Activated T-helper 2 cell treated with anti-CD3 and anti-CD28 coated beads, Interferon-gamma antibody, Interleukin-2, Interleukin-4, amounts not matched to agents 10 μg/mL and 5 μg/mL and 100 μg/mL, durations not matched to agents 14 hours and 24 hours and 36 hours (primary cell): Measurements from ENCODE around the gene OTOP3. TPM values are rescaled to one million over a fixed set of nuclear protein-coding genes. Genes with fewer than 3 reads are reported as not detected.

Experiments used
- DNase-seq: peaks from one replicate; pipeline ENCODE4 v3.0.0; 2021; ENCODE audit warnings: low spot score
- H3K27ac Mint-ChIP-seq: one replicate; pipeline ENCODE4 v1.8.0; 2021; ENCODE audit warnings: mixed read lengths
- H3K27me3 Mint-ChIP-seq: one replicate; pipeline ENCODE4 v1.8.0; 2021; ENCODE audit warnings: low read depth, mixed read lengths
- H3K36me3 Mint-ChIP-seq: one replicate; pipeline ENCODE4 v1.8.0; 2021; ENCODE audit warnings: low read depth, mixed read lengths
- H3K4me1 Mint-ChIP-seq: one replicate; pipeline ENCODE4 v1.8.0; 2021; ENCODE audit warnings: low read depth, mixed read lengths
- H3K4me3 Mint-ChIP-seq: one replicate; pipeline ENCODE4 v1.8.0; 2021; ENCODE audit warnings: low read depth, mild to moderate bottlenecking, moderate library complexity, mixed read lengths
- H3K9me3 Mint-ChIP-seq: one replicate; pipeline ENCODE4 v1.8.0; 2021; ENCODE audit warnings: mixed read lengths
- intact Hi-C: fragments of 100-400 bp; cut with micrococcal nuclease; formaldehyde crosslinking; loops from one replicate; pipeline ENCODE4 v1.15.1; 2023
- total RNA-seq: library from RNA; stranded (reverse); gene quantifications from 2 replicates; pipeline ENCODE4 v1.2.3, GENCODE V29; 2022

OTOP3 gene
- total RNA-seq, 1 donor from 2014 or later: not detected

DNA sequence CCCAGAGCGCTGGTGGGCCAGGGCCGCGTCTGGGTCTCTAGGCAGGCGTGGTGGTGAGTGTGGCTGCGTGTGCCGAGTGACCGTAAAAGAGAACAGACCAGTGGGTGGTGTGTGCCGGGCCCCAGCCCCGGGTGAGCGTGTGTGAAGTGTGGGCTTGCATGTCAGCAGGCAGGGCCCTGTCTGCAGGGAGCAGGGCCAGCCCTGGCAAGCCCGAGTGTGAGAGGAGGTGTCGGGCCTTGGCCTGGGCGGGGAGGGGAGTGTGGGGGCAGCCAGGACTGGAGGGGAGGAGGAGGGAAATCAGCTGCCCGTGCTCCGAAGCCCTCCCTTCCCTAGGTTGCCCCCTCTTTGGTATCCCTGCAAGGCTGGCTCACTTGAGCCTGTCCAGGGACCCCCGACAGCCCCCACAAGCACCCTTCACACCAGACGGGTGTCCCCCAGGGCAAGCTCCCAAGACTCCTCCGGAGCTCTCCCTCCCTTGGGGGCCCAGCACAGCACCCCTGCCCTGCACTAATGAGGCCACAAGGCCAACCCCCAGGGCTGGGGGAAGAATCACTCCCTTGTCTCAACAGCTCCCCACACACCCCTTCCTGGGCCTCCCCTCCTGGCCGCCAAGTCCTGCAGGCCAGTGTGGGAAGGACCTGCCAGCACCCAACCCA is 14.5 kb upstream of the OTOP3 start:
- intact Hi-C loops: no loop called here

DNA sequence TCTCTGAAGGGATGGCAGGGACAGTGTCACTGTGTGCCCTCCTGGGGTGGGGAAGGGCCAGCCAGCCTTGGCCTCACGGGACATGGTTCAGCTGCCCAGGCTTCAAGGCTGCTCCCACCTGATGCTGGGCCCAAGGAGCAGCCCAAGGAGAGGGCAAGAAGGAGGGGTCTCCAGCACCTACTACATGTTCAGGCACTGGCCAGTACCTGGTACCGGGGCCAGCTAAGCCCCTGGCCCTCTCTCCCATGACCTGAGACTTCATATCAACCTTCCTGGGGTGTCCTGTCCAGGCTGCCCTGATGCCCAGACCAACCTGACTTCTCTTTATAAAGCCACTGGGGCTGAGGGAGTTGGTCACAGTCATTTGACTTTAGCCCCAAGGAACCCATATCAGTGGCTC is 13.9 kb upstream of the OTOP3 start:
- Mint-ChIP-seq H3K4me3 (no peak overlapping the region), H3K4me1 (no peaks in the 10 kb centered on the region), H3K27ac (no peak overlapping the region), H3K9me3 (no peaks in the 10 kb centered on the region), H3K27me3 (peaks cover 44% of the 10 kb centered on the region), H3K36me3 (no peaks in the 10 kb centered on the region)
- no peak for DNase-seq
- intact Hi-C loops: no loop called here

More for the DNA sequence above, 14.5 kb upstream of the OTOP3 start:
- peaks cover 41% of the 10 kb centered on the region for H3K27me3 Mint-ChIP-seq
- no peaks in the 10 kb centered on the region for H3K4me1 Mint-ChIP-seq
- no peak overlapping the region for H3K4me3 Mint-ChIP-seq
- no peaks in the 10 kb centered on the region for H3K36me3 Mint-ChIP-seq
- no peak for DNase-seq
- H3K27ac Mint-ChIP-seq: no peak overlapping the region
- H3K9me3 Mint-ChIP-seq: no peaks in the 10 kb centered on the region

DNA sequence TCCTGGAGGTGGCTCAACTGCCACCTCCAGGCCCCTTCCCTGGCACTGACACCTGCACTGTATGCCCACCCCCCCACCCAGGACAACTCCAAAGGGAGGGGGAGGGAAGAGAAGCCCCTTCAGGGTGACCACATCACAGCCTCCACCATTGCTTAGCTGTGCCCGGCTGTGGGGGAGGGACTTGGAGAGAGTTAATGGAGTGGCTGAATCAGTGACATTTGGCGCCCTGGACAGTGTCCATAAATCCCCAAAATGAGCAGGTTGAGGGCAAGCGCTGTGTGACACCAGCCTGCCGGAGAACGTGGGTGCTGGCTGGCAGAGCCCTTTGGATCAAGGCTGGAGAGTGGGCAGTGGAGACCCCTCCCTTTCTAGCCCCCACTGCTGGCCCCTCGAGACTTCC is 13.5 kb upstream of the OTOP3 start:
- H3K27ac Mint-ChIP-seq: no peak overlapping the region
- no peak overlapping the region for H3K4me3 Mint-ChIP-seq
- H3K27me3 Mint-ChIP-seq: peaks cover 44% of the 10 kb centered on the region
- no peaks in the 10 kb centered on the region for H3K9me3 Mint-ChIP-seq
- intact Hi-C loops: no loop called here
- no peaks in the 10 kb centered on the region for H3K36me3 Mint-ChIP-seq
- H3K4me1 Mint-ChIP-seq: no peaks in the 10 kb centered on the region
- DNase-seq: no peak

DNA sequence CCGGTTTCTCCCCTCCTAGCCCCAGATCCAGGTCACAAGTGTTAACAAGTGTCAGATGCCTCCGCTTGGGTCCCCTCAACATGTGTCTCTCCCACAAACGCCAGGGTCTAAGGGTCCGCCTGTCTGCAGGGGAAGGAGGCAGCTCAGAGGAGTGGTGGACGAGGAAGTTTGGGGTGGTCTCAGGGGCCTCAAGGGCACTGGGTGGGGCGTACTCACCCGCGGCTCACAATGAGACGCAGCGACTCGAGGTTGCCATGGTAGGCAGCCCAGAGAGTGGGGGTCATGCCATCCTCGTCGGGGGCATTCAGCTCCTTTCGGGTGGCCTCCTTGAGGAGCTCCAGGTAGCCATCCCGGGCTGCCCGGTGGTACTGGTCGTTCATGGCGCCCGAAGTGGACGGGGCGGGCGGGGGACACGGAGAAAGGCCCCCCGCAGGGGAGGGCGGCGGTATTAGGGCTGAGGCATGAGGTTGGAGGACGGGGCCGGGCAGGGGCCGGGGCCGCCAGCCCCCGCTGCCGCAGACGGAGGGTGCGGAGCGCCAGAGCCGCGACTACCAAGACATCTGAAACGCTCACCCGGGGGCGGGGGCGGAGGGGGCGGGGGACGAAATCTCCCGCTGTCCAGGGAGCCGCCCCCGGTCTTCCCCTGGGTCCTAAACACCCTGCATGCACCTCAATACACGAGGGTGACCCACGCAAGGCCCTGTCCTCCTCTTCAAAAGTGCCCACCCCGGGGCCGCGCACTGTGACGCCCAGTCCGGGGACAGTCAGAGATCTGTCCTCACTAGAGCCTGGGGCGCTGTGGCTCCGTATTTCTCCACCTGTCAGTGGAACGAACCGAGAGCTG is 12.8 kb upstream of the OTOP3 start, which contains the start of gene USH1G:
Gene USH1G (minus strand): TSS at position 562 of the 844 bp plus-strand sequence. CDS start 182 bp downstream, at position 380.
- intact Hi-C loops: loop anchor here (1.0 kb wide), 1 partner anchor 35 kb away; no protein-coding TSS in a partner anchor
- Mint-ChIP-seq H3K36me3 (no peaks in the 10 kb centered on the region), H3K27ac (no peak within 1 kb of the TSS), H3K4me1 (no peaks in the 10 kb centered on the region), H3K9me3 (no peaks in the 10 kb centered on the region), H3K4me3 (peak within 1 kb of the TSS; percentile 33), H3K27me3 (peaks cover 44% of the 10 kb centered on the region)
- DNase-seq: no peak

DNA sequence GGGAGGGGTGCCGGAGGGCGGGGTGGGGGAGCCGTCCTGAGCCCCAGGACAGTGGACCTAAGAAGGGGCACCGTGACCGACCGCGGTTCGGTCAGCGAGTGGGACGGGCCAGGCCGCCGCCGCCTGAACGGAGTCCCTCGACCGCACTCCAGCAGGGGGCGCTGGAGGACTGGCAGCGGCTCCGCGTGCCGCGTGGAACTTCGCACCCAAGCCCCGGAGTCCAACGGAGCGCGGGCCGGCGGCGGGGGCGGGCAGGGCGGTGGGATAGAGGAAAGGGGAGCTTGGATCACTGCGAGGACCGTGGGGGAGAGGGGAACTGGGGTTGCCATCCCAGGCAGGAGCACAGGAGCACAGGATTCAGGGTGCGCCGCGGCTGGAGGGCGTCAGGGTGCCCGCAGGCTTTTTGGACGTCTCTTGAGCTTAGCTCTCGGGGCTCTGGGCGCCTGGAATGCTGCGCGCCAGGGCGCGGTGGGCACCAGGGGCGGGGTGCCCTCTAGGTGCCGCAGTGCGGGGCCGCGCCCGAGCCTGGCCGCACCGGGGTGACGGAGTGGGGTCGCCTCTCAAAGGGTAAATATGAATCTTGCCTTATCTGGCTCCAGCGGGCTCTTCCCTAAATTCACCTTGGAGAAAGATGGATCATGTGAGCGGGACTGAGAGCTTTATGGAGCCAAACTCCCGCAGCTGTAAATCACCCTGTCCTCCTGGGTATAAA is 12.0 kb upstream of the OTOP3 start:
- Mint-ChIP-seq H3K4me1 (no peaks in the 10 kb centered on the region), H3K27me3 (peaks cover 44% of the 10 kb centered on the region), H3K36me3 (no peaks in the 10 kb centered on the region), H3K27ac (no peak overlapping the region), H3K9me3 (no peaks in the 10 kb centered on the region), H3K4me3 (no peak overlapping the region)
- peak; percentile 64 for DNase-seq
- intact Hi-C loops: loop anchor here (1.0 kb wide), 1 partner anchor 35 kb away; no protein-coding TSS in a partner anchor

DNA sequence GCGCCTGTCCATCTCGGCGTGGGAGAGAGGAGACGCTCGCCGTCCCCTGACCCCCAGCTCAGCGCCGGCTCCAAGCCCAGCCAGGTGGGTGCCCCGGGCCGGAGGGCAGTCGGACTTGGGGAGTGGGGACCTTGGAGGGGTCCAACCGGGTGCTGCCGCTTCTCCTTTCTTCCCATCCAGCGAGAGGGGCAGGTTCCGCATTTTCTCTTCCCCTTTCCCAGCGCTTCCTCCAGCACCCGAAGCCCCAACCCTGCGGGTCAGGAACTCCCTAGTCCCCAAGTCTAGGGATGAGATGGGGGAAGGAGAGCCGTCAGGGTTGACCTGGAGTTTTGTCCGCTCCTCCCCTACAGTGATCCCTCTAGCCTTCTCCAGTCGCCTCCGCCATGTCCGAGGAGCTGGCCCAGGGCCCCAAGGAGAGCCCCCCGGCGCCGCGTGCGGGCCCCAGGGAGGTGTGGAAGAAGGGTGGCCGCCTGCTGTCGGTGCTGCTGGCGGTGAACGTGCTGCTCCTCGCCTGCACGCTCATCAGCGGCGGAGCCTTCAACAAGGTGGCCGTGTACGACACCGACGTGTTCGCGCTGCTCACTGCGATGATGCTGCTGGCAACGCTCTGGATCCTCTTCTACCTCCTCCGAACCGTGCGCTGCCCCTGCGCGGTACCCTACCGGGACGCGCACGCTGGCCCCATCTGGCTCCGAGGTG is 11.3 kb upstream of the OTOP3 start, which contains the start of gene OTOP2:
Gene OTOP2 (plus strand): TSS at position 24 of the 699 bp plus-strand sequence. CDS start 360 bp downstream, at position 384.
- Mint-ChIP-seq H3K4me1 (no peaks in the 10 kb centered on the region), H3K36me3 (no peaks in the 10 kb centered on the region), H3K9me3 (no peaks in the 10 kb centered on the region), H3K27ac (no peak within 1 kb of the TSS), H3K27me3 (peaks cover 42% of the 10 kb centered on the region), H3K4me3 (no peak within 1 kb of the TSS)
- intact Hi-C loops: no loop called here
- no peak for DNase-seq

DNA sequence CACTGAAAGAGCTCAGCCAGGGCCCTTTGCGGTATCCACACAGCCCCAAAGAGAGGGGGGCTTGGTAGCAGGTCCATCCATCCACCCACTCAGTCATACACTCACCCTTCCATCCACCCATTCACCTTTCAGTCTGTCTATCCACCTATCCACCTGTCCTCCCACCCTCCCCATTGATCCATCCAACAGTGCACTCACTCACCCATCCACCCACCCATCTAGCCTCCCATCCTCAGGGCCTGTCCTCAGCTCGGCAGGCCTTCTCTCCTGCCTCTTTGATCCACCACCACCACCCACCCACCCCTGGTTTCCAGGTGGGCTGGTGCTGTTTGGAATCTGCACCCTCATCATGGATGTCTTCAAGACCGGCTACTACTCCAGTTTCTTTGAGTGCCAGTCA is 10.5 kb upstream of the OTOP3 start:
- H3K9me3 Mint-ChIP-seq: no peaks in the 10 kb centered on the region
- H3K4me3 Mint-ChIP-seq: no peak overlapping the region
- no peaks in the 10 kb centered on the region for H3K36me3 Mint-ChIP-seq
- H3K27ac Mint-ChIP-seq: no peak overlapping the region
- intact Hi-C loops: no loop called here
- peaks cover 42% of the 10 kb centered on the region for H3K27me3 Mint-ChIP-seq
- no peaks in the 10 kb centered on the region for H3K4me1 Mint-ChIP-seq
- no peak for DNase-seq

DNA sequence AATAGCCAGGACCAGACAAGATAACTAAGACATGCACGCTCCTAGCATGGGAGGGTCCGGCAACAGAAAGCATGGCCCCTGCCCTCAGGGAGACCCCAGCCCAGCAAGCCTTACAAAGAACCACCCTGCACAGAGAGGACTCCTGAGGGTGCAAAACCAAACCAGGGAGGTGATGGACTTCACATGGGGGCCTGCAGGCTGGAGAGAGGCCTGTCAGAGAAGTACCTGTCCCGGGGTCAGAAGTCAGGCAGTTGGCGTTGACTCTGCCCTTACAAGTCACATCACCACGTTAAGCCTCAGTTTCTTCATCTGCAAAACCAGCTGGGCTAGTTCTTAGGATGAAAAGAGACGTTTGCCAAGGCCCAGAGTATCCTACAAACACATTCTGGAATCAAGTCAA is 6.9 kb upstream of the OTOP3 start:
- Mint-ChIP-seq H3K4me3 (no peak overlapping the region), H3K27me3 (peaks cover 57% of the 10 kb centered on the region), H3K4me1 (no peaks in the 10 kb centered on the region), H3K9me3 (no peaks in the 10 kb centered on the region), H3K27ac (no peak overlapping the region), H3K36me3 (no peaks in the 10 kb centered on the region)
- intact Hi-C loops: no loop called here
- DNase-seq: no peak

DNA sequence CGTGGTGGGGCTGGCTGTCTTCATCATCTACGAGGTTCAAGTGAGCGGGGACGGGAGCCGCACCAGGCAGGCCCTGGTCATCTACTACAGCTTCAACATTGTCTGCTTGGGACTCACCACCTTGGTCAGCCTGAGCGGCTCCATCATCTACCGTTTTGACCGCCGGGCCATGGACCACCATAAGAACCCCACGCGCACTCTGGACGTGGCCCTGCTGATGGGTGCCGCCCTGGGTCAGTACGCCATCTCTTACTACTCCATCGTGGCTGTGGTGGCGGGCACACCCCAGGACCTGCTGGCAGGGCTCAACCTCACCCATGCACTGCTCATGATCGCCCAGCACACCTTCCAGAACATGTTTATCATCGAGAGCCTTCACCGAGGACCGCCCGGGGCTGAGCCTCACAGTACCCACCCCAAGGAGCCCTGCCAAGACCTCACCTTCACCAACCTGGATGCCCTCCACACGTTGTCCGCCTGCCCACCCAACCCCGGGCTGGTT is 5.1 kb upstream of the OTOP3 start:
- no peak overlapping the region for H3K4me3 Mint-ChIP-seq
- H3K27ac Mint-ChIP-seq: no peak overlapping the region
- H3K9me3 Mint-ChIP-seq: no peaks in the 10 kb centered on the region
- intact Hi-C loops: no loop called here
- peaks cover 59% of the 10 kb centered on the region for H3K27me3 Mint-ChIP-seq
- DNase-seq: no peak
- no peaks in the 10 kb centered on the region for H3K36me3 Mint-ChIP-seq
- H3K4me1 Mint-ChIP-seq: no peaks in the 10 kb centered on the region

DNA sequence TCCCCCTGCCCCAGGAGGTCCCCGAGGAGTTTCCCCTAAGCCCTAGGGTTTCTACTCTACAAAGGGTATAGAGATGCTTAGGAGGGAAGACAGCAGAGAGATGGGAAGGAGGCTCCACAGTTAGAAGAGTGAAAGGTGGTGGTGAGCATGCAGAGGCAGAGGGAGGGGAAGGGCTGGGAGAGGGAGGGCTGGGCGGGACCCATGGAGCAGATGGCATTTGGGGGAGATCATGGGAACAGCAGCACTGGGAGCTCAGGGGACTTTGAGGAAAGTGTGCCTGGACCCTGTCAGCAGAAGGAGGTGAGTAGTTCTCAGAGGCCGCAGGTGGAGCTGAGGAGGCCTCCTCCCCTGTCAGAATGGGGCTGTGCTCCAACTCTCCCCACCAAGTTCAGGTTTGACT is 650 bp upstream of the OTOP3 start:
- Mint-ChIP-seq H3K4me3 (no peak overlapping the region), H3K4me1 (no peaks in the 10 kb centered on the region), H3K27ac (no peak overlapping the region), H3K9me3 (no peaks in the 10 kb centered on the region), H3K27me3 (peaks cover 80% of the 10 kb centered on the region), H3K36me3 (no peaks in the 10 kb centered on the region)
- no peak for DNase-seq
- intact Hi-C loops: no loop called here

DNA sequence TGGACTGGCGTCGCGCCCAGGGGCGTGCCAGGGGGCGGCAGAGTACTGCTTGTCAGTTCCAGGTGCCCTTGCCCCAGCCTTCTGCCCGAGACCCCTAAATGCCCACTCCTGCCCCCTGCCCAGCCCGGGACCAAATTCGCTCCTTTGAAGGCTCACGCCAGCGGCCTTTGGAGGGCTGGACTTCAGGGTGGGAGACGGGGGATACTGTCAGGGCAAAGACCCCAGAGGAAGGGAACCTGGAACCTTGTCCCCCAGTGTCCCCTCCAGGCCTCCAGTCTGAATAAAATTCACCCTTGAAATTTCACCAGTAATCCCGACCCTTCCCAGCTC is 737 bp downstream of the OTOP3 start:
- H3K27me3 Mint-ChIP-seq: peaks cover 69% of the 10 kb centered on the region
- H3K9me3 Mint-ChIP-seq: no peaks in the 10 kb centered on the region
- no peaks in the 10 kb centered on the region for H3K36me3 Mint-ChIP-seq
- no peak for DNase-seq
- no peaks in the 10 kb centered on the region for H3K4me1 Mint-ChIP-seq
- H3K4me3 Mint-ChIP-seq: no peak overlapping the region
- intact Hi-C loops: no loop called here
- H3K27ac Mint-ChIP-seq: no peak overlapping the region
